GM18511 (cell line): Measurements from ENCODE around the gene PFKL.
"Not testable (repeated sequence)": the region's sequence is repeated elsewhere in the genome, so short reads cannot be mapped to it uniquely, and the experiment has no call there.

Experiments
- ATAC-seq: cut with Tn5 transposase; IDR thresholded peaks from one replicate; pipeline ENCODE4 v1.9.1; 2021; ENCODE audit warnings: mild to moderate bottlenecking, moderate library complexity; ENCODE audit not compliant: unreplicated experiment

The PFKL gene

GRCh38 chr21:44354775-44355771, 55.2 kb downstream of the PFKL start:
- ATAC-seq: no peak

DNA sequence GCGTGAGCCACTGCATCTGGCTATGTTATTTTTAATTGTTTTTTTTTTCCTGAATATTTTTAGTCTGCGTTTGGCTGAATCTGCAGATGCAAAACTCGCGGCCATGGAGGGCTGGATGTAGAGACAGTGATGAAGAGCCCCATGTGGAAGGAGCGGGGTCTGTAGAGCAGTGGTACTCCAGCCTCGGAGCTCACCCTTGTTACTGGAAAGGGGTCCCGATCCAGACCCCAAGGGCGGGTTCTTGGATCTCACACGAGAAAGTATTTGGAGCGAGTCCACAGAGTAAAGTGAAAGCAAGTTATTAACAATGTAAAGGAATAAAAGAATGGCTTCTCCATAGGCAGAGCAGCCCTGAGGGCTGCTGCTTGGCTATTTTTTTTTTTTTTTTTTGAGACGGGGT, 56.3 kb downstream of the PFKL start:
- ATAC-seq: no peak

GRCh38 chr21:44356636-44357035, 56.8 kb downstream of the PFKL start:
- no peak for ATAC-seq

- ATAC-seq: no peak
These were observed 57.4 kb downstream of the PFKL start for GRCh38 chr21:44357064-44357837.

DNA sequence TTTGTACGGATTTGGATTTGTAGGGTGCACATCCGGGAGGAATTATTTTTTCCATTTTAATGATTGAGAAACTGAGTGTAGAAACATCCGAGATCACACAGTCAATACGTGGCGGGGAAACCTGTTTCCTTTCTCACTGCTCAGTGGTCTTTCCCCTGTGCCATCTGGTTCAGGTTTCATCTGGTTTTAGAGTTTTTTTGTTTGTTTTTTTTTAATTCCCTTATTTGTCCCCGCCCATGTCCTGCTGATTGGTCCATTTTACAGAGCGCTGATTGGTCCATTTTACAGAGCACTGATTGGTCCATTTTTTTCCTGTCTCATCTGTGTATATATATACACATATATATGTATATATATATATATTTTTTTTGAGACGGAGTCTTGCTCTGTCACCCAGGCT, 59.5 kb downstream of the PFKL start:
- no peak for ATAC-seq

DNA sequence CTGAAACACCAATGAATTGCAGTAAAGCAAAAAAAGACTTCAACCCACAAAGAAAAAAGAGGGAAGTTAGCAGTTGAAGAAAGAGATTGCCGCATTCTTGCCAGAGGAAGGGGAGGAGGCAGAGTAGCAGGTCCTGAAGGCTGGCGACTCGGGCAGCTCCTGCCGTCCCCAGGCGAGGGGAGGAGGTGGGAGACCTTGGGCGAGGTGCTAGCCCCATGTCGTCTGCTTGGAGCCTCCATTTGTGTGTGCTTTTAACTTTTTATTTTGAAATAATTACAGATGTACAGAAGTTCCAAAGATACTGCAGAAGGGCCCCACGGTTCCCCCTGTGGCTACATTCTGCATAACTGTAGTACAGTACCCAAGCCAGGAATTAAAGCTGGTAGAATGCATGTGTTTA, 60.3 kb downstream of the PFKL start:
- no peak for ATAC-seq

- not testable (repeated sequence) for ATAC-seq
These were observed 62.0 kb downstream of the PFKL start for GRCh38 chr21:44361903-44362302.

- no peak for ATAC-seq
These were observed 63.4 kb downstream of the PFKL start for GRCh38 chr21:44363278-44363677.

GRCh38 chr21:44364151-44365053, 64.5 kb downstream of the PFKL start:
- no peak for ATAC-seq

- ATAC-seq: no peak
These were observed 65.6 kb downstream of the PFKL start for GRCh38 chr21:44365251-44365966.

- ATAC-seq: no peak
These were observed 66.2 kb downstream of the PFKL start for GRCh38 chr21:44365967-44366585.

DNA sequence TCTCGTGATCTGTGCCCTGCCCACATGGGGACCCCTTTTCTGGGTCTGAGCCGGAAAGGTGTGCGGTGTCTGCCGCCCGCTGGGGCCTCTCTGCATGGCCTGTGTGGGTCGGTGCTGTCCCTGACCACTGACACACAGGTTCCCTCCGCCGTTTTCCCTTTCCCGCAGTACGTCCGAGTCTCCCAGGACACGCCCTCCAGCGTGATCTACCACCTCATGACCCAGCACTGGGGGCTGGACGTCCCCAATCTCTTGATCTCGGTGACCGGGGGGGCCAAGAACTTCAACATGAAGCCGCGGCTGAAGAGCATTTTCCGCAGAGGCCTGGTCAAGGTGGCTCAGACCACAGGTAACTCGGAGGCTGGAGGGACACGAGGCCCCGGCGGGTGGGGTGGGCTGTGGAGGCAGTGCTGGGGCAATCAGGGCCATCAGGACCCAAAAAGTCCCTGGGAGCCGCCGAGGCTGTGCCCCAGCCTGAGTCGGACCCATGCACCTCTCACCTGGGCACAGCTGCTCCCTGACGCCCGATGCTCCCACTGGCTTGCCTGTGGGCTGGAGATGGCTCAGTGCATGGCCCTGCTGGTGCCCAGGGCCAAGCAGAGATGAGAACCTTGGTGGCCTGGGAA, 66.8 kb downstream of the PFKL start:
- ATAC-seq: no peak

DNA sequence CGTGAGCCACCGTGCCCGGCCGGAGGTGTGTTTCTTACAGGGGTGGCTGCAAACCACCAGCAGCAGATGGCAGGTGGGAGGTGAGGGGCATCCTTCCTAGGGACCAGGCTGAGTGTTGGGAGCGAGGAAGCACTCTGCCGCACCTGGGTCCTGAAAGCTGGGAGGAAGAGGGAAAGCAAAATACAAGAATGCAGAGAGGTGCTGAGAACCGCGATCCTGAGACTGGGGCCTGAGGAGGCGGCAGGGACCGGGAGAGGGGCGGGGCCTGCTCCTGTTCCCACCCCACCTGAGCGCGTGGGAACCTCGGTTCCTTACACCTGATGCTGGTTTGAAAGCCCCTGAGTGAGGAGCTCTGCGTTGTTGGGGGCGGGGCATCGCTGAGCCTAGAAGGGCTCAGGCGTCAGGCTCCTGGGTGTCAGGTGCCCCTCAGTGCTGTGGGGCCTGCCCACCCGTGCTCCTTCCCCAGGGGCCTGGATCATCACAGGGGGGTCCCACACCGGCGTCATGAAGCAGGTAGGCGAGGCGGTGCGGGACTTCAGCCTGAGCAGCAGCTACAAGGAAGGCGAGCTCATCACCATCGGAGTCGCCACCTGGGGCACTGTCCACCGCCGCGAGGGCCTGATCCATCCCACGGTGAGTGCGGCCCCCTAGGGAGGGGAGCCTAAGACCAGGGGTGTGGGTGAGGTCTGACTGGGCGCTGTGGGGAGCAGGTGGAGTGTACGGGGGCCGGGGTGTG, 69.0 kb downstream of the PFKL start:
- no peak for ATAC-seq

DNA sequence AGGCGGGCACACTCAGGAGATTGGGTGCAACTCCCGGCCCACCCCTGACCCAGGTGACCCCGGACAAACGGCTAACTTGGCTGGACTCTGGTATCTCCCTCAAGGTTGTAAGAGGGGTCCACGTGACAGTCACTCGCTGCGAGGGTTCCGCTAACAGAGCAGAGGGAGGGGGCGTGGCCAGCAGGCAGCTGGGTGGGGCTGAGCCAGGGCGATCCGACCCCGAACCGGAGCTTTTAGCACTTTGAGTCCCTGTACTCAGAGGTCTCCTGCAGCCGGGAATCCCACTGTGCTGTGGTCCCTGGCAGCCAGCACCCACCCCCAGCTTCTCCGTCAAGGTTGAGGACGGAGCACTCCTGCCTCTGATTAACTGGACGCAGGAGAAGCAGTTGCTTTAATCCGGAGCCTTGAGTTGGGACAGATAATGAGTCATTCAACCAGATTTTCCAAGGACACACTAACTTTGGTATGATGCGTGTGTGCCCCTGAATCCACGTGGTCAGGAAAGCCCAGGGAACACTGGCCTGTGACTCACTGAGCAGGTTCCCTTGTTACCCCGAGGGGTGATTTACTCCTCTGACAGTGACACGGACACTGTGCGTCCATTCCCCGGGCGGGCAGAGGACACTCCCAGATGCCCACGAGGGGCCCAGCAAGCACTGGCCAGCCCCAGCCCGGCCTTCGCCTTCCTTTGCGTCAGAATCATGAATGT, 70.3 kb downstream of the PFKL start:
- no peak for ATAC-seq

DNA sequence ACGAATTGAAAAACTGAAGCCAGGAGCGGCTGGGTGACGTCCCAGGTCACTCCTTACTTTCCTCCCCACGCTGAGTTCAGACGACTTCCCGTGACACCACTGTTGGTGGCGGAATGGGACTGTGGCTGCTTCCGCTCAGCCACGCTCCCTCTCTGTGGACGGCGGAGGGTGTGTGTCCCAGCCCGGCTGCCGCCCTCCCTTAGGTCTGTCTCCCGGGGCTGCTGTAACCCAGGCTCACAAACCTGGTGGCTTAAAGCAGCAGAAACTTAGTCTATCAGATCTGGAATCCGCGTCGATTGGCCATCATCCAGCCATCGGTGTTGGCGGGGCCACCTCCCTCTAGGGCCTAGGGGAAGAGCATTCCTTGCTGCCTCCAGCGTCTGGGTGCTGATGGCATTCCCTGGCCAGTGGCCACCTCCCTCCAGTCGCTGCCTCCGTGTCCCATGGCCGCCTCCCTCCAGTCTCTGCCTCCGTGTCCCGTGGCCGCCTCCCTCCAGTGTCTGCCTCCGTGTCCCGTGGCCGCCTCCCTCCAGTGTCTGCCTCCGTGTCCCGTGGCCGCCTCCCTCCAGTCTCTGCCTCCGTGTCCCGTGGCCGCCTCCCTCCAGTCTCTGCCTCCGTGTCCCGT, 71.0 kb downstream of the PFKL start:
- no peak for ATAC-seq

DNA sequence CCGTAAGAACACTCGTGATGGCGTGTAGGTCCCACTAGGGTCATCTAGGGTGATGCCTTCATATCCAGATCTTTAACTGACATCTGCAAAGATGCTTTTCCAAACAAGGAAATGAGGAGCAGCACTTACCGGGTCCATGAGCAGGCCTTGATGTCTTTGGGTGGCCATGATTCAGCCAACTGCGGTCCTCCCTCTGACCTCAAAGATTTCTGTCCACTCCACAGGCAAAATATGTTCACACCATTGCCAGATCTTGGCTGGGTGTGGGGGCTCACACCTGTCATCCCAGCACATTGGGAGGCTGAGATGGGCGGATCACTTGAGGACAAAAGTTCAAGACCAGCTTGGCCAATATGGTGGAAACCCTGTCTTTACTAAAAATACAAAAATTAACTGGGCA, 71.7 kb downstream of the PFKL start:
- no peak for ATAC-seq

DNA sequence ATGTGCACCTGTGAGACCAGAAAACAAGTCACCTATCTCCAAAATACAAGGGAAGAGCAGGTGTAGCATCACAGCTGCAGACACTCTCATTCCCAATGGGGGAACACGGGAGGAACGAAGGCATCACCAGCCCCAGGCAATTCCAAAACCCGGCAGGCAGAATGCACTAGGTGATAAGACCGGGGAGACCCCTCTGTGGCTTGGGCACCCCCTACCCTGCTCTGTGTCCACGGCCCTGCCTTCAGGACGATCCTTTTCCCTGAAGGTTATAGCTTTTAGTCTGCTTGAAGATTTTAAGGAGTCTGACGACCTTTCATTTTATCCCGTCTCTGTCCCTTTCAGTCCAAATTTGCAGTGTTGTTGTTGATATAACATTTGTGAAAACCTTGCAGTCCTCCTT, 72.8 kb downstream of the PFKL start:
- no peak for ATAC-seq
